ENCODE data around the gene CFL1. TPM values are rescaled to one million over a fixed set of nuclear protein-coding genes. Genes with fewer than 3 reads are reported as not detected.
"Not testable (repeated sequence)": the region's sequence is repeated elsewhere in the genome, so short reads cannot be mapped to it uniquely, and the experiment has no call there.

CFL1 gene
- total RNA-seq, 1 donor: 1,115 TPM

- TF ChIP-seq CTCF (IDR thresholded peaks at IDR 0.05; ENCODE audit: insufficient read depth, low read depth, low read length): no peak
- H3K4me3 ChIP-seq (ENCODE audit: low read depth, low read length): no peak overlapping the region
- no peak for DNase-seq (ENCODE audit: low read depth)
Measured at GRCh38 chr11:65849771-65850216, 8.2 kb downstream of the CFL1 start.

GRCh38 chr11:65849366-65849765 is 8.6 kb downstream of the CFL1 start:
- no peak for TF ChIP-seq CTCF (IDR thresholded peaks at IDR 0.05; ENCODE audit: insufficient read depth, low read depth, low read length)
- no peak for DNase-seq (ENCODE audit: low read depth)
- no peak overlapping the region for H3K4me3 ChIP-seq (ENCODE audit: low read depth, low read length)

- not testable (repeated sequence) for DNase-seq (ENCODE audit: low read depth); H3K4me3 ChIP-seq (ENCODE audit: low read depth, low read length)
Measured at GRCh38 chr11:65848693-65849092, 9.3 kb downstream of the CFL1 start.

- DNase-seq (ENCODE audit: low read depth): no peak
- H3K4me3 ChIP-seq (ENCODE audit: low read depth, low read length): no peak overlapping the region
- TF ChIP-seq CTCF (IDR thresholded peaks at IDR 0.05; ENCODE audit: insufficient read depth, low read depth, low read length): no peak
Measured at GRCh38 chr11:65847746-65848145, 10.2 kb downstream of the CFL1 start.

GRCh38 chr11:65844231-65844872 is 13.6 kb downstream of the CFL1 start:
- DNase-seq (ENCODE audit: low read depth): no peak
- TF ChIP-seq CTCF (IDR thresholded peaks at IDR 0.05; ENCODE audit: insufficient read depth, low read depth, low read length): no peak
- H3K4me3 ChIP-seq (ENCODE audit: low read depth, low read length): no peak overlapping the region

GRCh38 chr11:65843811-65844210 is 14.2 kb downstream of the CFL1 start:
- no peak for TF ChIP-seq CTCF (IDR thresholded peaks at IDR 0.05; ENCODE audit: insufficient read depth, low read depth, low read length)
- DNase-seq (ENCODE audit: low read depth): no peak
- no peak overlapping the region for H3K4me3 ChIP-seq (ENCODE audit: low read depth, low read length)

GRCh38 chr11:65842144-65842543 is 15.8 kb downstream of the CFL1 start:
- H3K4me3 ChIP-seq (ENCODE audit: low read depth, low read length): no peak overlapping the region
- TF ChIP-seq CTCF (IDR thresholded peaks at IDR 0.05; ENCODE audit: insufficient read depth, low read depth, low read length): no peak
- no peak for DNase-seq (ENCODE audit: low read depth)
